HG02678 (cell line): ENCODE results near the gene CNOT6.
"Not testable (repeated sequence)": the region's sequence is repeated elsewhere in the genome, so short reads cannot be mapped to it uniquely, and the experiment has no call there.

Experiments used
- ATAC-seq: cut with Tn5 transposase; IDR thresholded peaks from one replicate; pipeline ENCODE4 v1.9.1; 2021; ENCODE audit warnings: mild to moderate bottlenecking, moderate library complexity; ENCODE audit not compliant: unreplicated experiment

CNOT6 gene

GRCh38 chr5:180470966-180471582 lies 23.1 kb upstream of the CNOT6 start:
- ATAC-seq: peak; percentile 49

GRCh38 chr5:180471866-180472265 lies 22.3 kb upstream of the CNOT6 start:
- no peak for ATAC-seq

- no peak for ATAC-seq
Observed at GRCh38 chr5:180472269-180472668, 21.9 kb upstream of the CNOT6 start.

- not testable (repeated sequence) for ATAC-seq
Observed at GRCh38 chr5:180473386-180473785, 20.8 kb upstream of the CNOT6 start.

- ATAC-seq: no peak
Observed at GRCh38 chr5:180474569-180474968, 19.6 kb upstream of the CNOT6 start.

- ATAC-seq: not testable (repeated sequence)
Observed at GRCh38 chr5:180475969-180476524, 18.1 kb upstream of the CNOT6 start.

- no peak for ATAC-seq
Observed at GRCh38 chr5:180484813-180485212, 9.4 kb upstream of the CNOT6 start.

- no peak for ATAC-seq
Observed at GRCh38 chr5:180486636-180487149, 7.5 kb upstream of the CNOT6 start.

GRCh38 chr5:180487556-180487955 lies 6.6 kb upstream of the CNOT6 start:
- no peak for ATAC-seq

- ATAC-seq: no peak
Observed at GRCh38 chr5:180491496-180491895, 2.7 kb upstream of the CNOT6 start.

GRCh38 chr5:180492226-180492903 lies 1.8 kb upstream of the CNOT6 start:
- no peak for ATAC-seq

GRCh38 chr5:180494510-180495181 lies 467 bp downstream of the CNOT6 start:
- ATAC-seq: peak; percentile 37

GRCh38 chr5:180495292-180495691 lies 1.1 kb downstream of the CNOT6 start:
- ATAC-seq: no peak

GRCh38 chr5:180495991-180496741 lies 2.0 kb downstream of the CNOT6 start:
- ATAC-seq: no peak

GRCh38 chr5:180496806-180497205 lies 2.6 kb downstream of the CNOT6 start:
- not testable (repeated sequence) for ATAC-seq

- ATAC-seq: not testable (repeated sequence)
Observed at GRCh38 chr5:180497865-180498264, 3.7 kb downstream of the CNOT6 start.

- ATAC-seq: no peak
Observed at GRCh38 chr5:180498378-180498777, 4.2 kb downstream of the CNOT6 start.

GRCh38 chr5:180499684-180500083 lies 5.5 kb downstream of the CNOT6 start:
- ATAC-seq: no peak

- ATAC-seq: not testable (repeated sequence)
Observed at GRCh38 chr5:180500300-180500699, 6.1 kb downstream of the CNOT6 start.

GRCh38 chr5:180507661-180508060 lies 13.5 kb downstream of the CNOT6 start:
- no peak for ATAC-seq

- ATAC-seq: no peak
Observed at GRCh38 chr5:180515294-180515693, 21.1 kb downstream of the CNOT6 start.
